Right atrium auricular region (tissue), 2 donors: ENCODE data around the gene TAMALIN. TPM values are rescaled to one million over a fixed set of nuclear protein-coding genes. Genes with fewer than 3 reads are reported as not detected.
A peak's percentile ranks its signal among the peaks of the same experiment; 100 is the strongest.

ENCODE experiments used
- DNase-seq: peaks from one replicate; pipeline ENCODE4 v3.0.0-alpha.2; 2019; ENCODE audit warnings: low spot score
- H3K27ac ChIP-seq, 2 donors: fragments of 200-600 bp; sonication (generic); 1 replicate in 1 of 2; 2 replicates in 1 of 2; pipeline ENCODE4 v1.5.1; 2016 to 2019
- H3K27me3 ChIP-seq, 2 donors: fragments of 200-600 bp; sonication (generic); one replicate each; pipeline versions ENCODE4 v1.5.1 to v1.6.0; 2017 to 2019
- H3K36me3 ChIP-seq: fragments of 200-600 bp; sonication (generic); one replicate; pipeline ENCODE4 v1.5.1; 2016
- H3K4me1 ChIP-seq, 2 donors: fragments of 200-600 bp; sonication (generic); one replicate each; pipeline versions ENCODE4 v1.5.1 to v1.6.0; 2017 to 2019
- H3K4me3 ChIP-seq, 2 donors: fragments of 200-600 bp; sonication (generic); 1 replicate in 1 of 2; 2 replicates in 1 of 2; pipeline ENCODE4 v1.5.1; 2017 to 2019; ENCODE audit warnings: mild to moderate bottlenecking in 1 of 2, moderate library complexity in 1 of 2
- H3K9me3 ChIP-seq, 2 donors: fragments of 200-600 bp; sonication (generic); one replicate each; pipeline ENCODE4 v1.5.1; 2019
- total RNA-seq, 2 donors: library from RNA; depleted of rRNA; stranded (reverse); fragments of >200 nt; gene quantifications; one replicate each; pipeline ENCODE4 v1.1.0, GENCODE V29; 2016
- TF ChIP-seq, protein P1 (sequence below), 2 donors: fragments of 200-600 bp; sonication (generic); IDR thresholded peaks; one replicate each; pipeline ENCODE4 v1.5.1; 2019; ENCODE audit warnings: antibody characterized with exemption in 2 of 2

Gene TAMALIN
- total RNA-seq, 2 donors from 2014 or later = 17.6 to 23.2 TPM

DNA sequence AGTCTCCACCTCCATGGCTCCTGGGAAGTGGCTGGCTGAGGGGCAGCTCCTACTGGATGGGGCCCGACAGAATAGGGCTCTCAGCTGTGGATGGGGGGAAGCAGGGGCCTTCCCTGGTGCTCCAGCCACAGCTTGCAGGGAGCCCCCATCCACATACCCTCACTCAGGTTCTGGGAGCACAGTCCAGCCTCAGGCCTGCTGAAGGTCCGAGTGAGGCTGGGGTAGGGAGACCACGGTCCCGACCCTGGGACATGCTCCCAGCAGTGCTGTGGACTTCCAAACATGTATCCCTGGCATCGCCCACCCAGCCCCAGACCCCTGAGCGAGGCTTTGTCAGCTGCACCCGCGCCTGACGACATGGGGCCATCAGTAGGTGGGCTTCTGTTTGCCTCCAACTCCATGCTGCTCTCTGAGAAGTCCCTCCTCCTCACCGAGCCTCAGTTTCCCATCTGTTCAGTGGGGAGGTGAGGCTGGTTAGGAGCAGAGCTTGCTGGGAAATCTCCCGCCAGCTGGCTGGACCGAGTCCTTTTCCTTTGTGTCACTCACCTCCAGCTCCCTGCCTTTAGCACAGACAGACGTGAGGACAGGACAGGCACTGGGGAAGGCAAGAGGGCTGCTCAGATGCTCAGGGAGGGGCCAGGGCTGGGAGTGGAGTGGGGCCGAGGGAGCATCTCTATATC is 53.9 kb downstream of the TAMALIN start:
- no peak for DNase-seq
- H3K27ac ChIP-seq = peak overlapping the region in 1 of 2 donors; percentile 2

DNA sequence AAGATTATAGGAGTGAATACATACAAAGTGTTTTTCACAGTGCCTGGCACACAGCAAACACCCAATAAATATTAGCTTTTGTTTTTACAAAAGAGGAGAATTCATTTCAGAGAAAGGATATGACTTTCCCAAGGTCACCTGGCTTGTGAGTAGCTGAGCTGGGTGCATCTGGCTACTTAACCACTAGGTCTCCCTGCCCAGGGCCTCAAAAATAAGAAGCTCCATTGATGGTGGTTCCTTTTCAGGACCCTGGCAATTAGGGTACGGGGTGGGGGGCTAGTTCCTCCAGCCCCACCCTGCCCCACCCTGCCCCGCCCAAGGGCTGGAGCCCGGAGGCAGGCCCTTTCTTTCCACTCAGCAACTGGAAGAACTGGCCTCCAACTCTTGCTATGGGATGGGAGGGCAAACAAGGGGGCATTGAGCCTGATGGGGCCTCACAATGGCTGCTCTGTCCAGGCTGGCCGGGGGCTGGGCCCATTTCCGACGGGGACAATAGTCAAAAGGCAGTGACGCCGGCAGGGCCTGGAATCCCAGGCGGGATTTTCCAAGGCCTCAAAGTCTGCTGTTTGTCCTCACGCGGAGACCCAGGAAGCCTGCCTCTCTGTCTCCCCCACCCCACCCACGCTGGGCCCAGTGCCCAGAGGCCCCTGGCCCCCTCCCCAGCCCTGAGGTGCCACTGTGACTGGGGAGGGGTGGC is 54.9 kb downstream of the TAMALIN start:
- no peak overlapping the region for H3K4me3 ChIP-seq
- H3K27ac ChIP-seq = peak overlapping the region; percentile 80 to 88
- no peak for DNase-seq
- H3K36me3 ChIP-seq = peaks cover 32% of the 10 kb centered on the region
- H3K4me1 ChIP-seq = peaks cover 0 to 39% of the 10 kb centered on the region in 2 donors
- no peaks in the 10 kb centered on the region for H3K27me3 ChIP-seq
- no peaks in the 10 kb centered on the region for H3K9me3 ChIP-seq
- TF ChIP-seq, protein P1, sequence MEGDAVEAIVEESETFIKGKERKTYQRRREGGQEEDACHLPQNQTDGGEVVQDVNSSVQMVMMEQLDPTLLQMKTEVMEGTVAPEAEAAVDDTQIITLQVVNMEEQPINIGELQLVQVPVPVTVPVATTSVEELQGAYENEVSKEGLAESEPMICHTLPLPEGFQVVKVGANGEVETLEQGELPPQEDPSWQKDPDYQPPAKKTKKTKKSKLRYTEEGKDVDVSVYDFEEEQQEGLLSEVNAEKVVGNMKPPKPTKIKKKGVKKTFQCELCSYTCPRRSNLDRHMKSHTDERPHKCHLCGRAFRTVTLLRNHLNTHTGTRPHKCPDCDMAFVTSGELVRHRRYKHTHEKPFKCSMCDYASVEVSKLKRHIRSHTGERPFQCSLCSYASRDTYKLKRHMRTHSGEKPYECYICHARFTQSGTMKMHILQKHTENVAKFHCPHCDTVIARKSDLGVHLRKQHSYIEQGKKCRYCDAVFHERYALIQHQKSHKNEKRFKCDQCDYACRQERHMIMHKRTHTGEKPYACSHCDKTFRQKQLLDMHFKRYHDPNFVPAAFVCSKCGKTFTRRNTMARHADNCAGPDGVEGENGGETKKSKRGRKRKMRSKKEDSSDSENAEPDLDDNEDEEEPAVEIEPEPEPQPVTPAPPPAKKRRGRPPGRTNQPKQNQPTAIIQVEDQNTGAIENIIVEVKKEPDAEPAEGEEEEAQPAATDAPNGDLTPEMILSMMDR (IDR thresholded peaks at IDR 0.05) = no peak

More for the DNA sequence above, 53.9 kb downstream of the TAMALIN start:
- TF ChIP-seq, protein P1 (IDR thresholded peaks at IDR 0.05) = no peak
- H3K36me3 ChIP-seq = peaks cover 42% of the 10 kb centered on the region
- H3K9me3 ChIP-seq = no peaks in the 10 kb centered on the region
- H3K4me1 ChIP-seq = peaks cover 0 to 47% of the 10 kb centered on the region in 2 donors
- no peaks in the 10 kb centered on the region for H3K27me3 ChIP-seq
- no peak overlapping the region for H3K4me3 ChIP-seq

DNA sequence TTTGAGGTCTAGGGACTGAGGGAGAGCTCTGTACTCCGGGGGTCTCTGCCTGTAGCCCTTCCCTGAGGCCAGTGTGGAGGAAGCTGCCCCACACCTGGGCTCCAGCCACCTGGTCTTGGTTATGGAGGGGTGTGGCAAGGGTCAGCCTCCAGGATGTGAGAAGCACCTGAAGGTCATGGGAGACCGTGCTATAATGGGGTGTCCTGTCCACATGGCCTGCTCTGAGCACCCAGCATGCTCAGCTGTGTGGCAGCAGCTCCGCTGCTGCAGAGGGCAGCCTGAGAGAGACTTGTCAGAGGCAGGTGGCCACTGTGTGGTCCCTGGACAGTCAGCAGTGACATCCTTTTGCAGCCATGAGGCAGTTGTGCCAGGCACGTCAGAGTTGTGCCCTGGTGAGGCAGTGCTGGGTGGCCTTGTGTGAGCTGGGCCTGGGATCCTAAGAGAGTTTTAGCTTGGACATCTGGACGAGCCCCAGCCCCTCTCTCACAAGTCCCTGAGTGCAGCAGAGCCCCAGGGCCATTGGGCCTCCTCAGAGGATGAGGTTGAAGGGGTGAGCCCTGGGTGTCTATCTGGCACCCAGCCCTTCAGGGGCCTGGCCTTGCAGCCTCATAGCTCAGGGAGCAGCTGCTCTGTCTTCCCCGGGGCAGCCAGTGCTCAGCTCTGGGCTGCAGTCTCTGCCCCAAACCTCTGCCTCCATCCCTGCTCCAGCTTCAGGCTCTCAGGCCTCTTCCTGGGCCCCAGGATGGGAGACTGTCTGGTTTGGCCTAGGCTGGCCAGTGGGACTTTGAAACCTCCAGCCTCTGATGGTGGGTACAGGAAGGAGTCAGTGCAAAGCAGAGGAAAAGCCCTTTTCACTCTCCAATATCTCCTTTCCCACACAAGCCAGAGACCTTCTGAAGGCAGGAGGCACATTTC is 55.7 kb downstream of the TAMALIN start:
- H3K9me3 ChIP-seq = no peaks in the 10 kb centered on the region
- no peaks in the 10 kb centered on the region for H3K27me3 ChIP-seq
- no peak for DNase-seq
- peak overlapping the region; percentile 80 to 88 for H3K27ac ChIP-seq
- TF ChIP-seq, protein P1 (IDR thresholded peaks at IDR 0.05) = no peak
- H3K4me1 ChIP-seq = peaks cover 0 to 31% of the 10 kb centered on the region in 2 donors
- no peak overlapping the region for H3K4me3 ChIP-seq
- H3K36me3 ChIP-seq = peaks cover 24% of the 10 kb centered on the region

DNA sequence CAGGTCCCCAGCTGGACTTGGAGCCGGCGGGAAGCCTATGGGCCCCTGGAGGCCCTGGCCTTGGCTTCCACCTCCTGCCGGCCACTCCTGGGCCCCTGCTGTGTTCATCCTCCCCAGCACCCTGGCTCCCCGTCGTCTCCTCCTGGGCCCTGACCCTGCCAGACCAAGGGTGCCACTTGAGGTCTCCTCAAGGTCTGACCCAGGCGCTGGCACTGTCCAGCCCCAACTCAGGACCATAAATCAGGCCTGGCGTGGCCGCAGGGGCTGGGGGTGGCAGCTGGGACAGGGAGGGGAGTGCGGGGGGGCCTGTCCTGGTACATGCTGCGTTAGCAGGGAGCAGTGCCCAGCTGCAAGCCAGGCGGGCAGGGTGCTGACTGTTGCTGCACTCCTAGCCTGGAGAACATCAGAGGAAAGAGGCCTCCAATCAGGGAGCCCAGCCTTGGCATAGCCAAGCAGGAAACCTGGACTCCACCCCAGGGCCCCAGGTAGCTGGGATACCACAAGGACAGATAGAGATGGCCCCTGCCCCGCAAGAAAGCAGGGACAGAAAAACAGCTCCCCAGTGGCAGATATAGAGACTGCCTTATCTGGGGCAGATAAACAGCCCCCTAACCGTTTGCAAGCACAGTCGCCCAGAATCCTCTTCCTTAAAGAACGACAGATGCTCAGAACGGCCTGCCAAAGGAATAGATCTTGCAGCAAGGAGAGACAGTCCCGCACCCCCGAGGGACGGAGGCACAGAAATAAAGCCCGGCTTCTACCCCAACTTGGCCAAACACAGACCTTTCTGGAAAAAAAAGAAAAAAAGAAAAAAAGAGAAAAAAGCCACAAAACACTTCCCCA is 56.6 kb downstream of the TAMALIN start:
- H3K27ac ChIP-seq = peak overlapping the region; percentile 80 to 88
- no peaks in the 10 kb centered on the region for H3K27me3 ChIP-seq
- H3K9me3 ChIP-seq = no peaks in the 10 kb centered on the region
- peaks cover 15% of the 10 kb centered on the region for H3K36me3 ChIP-seq
- peaks cover 0 to 31% of the 10 kb centered on the region in 2 donors for H3K4me1 ChIP-seq
- peak overlapping the region in 1 of 2 donors; percentile 4 for H3K4me3 ChIP-seq
- no peak for DNase-seq
- TF ChIP-seq, protein P1 (IDR thresholded peaks at IDR 0.05) = no peak
